ENCODE measurements around the gene LRRC38.

The LRRC38 gene

DNA sequence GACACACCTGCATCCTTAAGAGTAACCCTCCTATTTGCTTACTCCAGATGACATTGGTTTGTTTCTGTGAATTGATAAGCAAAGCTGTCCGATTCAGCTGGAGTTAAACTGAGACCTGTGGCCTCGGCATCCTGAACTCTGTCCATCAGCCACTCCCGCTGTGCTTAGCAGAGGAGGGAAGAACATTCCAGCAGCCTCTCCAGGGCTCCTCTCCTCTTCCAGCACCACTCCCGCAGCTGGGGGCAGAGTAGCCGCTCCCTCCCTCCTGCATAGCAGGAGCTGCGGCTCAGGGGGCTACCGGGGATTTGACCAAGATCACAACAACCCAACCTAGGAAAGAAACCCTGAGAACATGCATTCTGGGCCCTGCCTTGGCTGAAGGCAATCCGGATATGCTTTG lies 8.8 kb downstream of the LRRC38 start:
- Histone ChIP-seq H3K4me3 (ENCODE audit: low read depth, low read length, poor library complexity, severe bottlenecking) (no peak overlapping the region), H3K9ac (ENCODE audit: low read length) (no peak overlapping the region), H3K79me2 (ENCODE audit: insufficient read depth, low read length) (no peaks in the 10 kb centered on the region), H2AFZ (ENCODE audit: low read length) (no peak overlapping the region), H3K9me2 (ENCODE audit: low read depth, low read length) (no peaks in the 10 kb centered on the region), H3K4me2 (ENCODE audit: low read length) (no peak overlapping the region), H3K27ac (ENCODE audit: low read depth, low read length, poor library complexity, severe bottlenecking) (no peak overlapping the region), H3F3A (ENCODE audit: insufficient read depth, low read length) (no peaks in the 10 kb centered on the region), H3K27me3 (ENCODE audit: insufficient read depth, low read length) (no peaks in the 10 kb centered on the region), H3K36me3 (ENCODE audit: insufficient read depth, low read length) (no peaks in the 10 kb centered on the region), H3K9me3 (ENCODE audit: low read length) (no peaks in the 10 kb centered on the region), H3K4me1 (ENCODE audit: insufficient read depth, low read length, severe bottlenecking) (no peaks in the 10 kb centered on the region), H4K20me1 (ENCODE audit: insufficient read depth, low read length) (no peaks in the 10 kb centered on the region)
- TF ChIP-seq EZH2 (IDR thresholded peaks at IDR 0.05; ENCODE audit: borderline replicate concordance, low read length), result no peak
- TF ChIP-seq, protein P1, sequence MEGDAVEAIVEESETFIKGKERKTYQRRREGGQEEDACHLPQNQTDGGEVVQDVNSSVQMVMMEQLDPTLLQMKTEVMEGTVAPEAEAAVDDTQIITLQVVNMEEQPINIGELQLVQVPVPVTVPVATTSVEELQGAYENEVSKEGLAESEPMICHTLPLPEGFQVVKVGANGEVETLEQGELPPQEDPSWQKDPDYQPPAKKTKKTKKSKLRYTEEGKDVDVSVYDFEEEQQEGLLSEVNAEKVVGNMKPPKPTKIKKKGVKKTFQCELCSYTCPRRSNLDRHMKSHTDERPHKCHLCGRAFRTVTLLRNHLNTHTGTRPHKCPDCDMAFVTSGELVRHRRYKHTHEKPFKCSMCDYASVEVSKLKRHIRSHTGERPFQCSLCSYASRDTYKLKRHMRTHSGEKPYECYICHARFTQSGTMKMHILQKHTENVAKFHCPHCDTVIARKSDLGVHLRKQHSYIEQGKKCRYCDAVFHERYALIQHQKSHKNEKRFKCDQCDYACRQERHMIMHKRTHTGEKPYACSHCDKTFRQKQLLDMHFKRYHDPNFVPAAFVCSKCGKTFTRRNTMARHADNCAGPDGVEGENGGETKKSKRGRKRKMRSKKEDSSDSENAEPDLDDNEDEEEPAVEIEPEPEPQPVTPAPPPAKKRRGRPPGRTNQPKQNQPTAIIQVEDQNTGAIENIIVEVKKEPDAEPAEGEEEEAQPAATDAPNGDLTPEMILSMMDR (IDR thresholded peaks at IDR 0.05; ENCODE audit: low read length), result no peak

DNA sequence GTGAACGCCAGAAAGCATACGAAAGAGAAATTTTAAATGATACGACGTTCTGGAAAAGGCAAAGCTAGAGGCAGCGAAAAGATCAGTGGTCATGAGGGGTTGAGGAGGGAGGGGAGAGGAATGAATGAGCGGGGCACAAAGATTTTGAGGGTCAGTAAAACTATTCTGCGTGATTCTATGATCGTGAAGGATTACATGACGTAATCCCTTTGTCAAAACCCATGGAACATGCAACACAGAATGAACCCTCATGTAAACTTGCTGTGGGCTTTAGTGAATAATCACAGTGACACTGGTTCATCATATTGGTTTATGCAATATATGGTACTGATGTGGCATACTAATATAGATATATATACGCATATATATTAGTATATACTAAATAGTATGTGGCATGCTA lies 13.0 kb downstream of the LRRC38 start:
- no peak overlapping the region for H3K27ac ChIP-seq (ENCODE audit: low read depth, low read length, poor library complexity, severe bottlenecking)
- 0 out of 2 replicates have a peak, but pooled peaks cover 3% of the 10 kb centered on the region for H3K27me3 ChIP-seq (ENCODE audit: insufficient read depth, low read length)
- no peaks in the 10 kb centered on the region for H3K36me3 ChIP-seq (ENCODE audit: insufficient read depth, low read length)
- H4K20me1 ChIP-seq (ENCODE audit: insufficient read depth, low read length), result no peaks in the 10 kb centered on the region
- H3F3A ChIP-seq (ENCODE audit: insufficient read depth, low read length), result no peaks in the 10 kb centered on the region
- H3K4me3 ChIP-seq (ENCODE audit: low read depth, low read length, poor library complexity, severe bottlenecking), result no peak overlapping the region
- H3K4me1 ChIP-seq (ENCODE audit: insufficient read depth, low read length, severe bottlenecking), result no peaks in the 10 kb centered on the region
- no peaks in the 10 kb centered on the region for H3K9me3 ChIP-seq (ENCODE audit: low read length)
- TF ChIP-seq EZH2 (IDR thresholded peaks at IDR 0.05; ENCODE audit: borderline replicate concordance, low read length), result no peak
- TF ChIP-seq, protein P1 (IDR thresholded peaks at IDR 0.05; ENCODE audit: low read length), result no peak
- H3K4me2 ChIP-seq (ENCODE audit: low read length), result no peak overlapping the region
- no peak overlapping the region for H2AFZ ChIP-seq (ENCODE audit: low read length)
- H3K9me2 ChIP-seq (ENCODE audit: low read depth, low read length), result no peaks in the 10 kb centered on the region
- H3K9ac ChIP-seq (ENCODE audit: low read length), result no peak overlapping the region
- H3K79me2 ChIP-seq (ENCODE audit: insufficient read depth, low read length), result no peaks in the 10 kb centered on the region

DNA sequence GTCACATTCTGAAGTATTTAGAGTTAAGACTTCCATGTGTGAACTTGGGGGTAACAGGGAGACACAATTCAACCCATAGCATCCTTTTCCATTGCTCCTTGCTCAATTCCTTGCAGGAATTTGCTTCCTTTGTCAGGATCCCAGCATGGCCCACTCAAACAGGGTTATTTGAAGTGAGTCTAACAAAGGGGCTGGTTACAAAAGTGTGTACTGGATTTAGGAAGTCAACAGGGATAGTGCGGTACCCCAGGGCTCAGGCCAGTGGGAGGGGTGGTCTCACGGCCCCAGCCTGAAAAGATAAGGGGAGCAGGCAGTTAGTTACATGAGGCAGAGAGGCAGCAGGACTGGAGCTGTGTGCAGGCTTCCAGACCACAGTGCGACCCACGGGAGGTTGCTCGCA lies 14.4 kb downstream of the LRRC38 start:
- Histone ChIP-seq H3K9me3 (ENCODE audit: low read length) (no peaks in the 10 kb centered on the region), H3K4me3 (ENCODE audit: low read depth, low read length, poor library complexity, severe bottlenecking) (no peak overlapping the region), H2AFZ (ENCODE audit: low read length) (no peak overlapping the region), H3F3A (ENCODE audit: insufficient read depth, low read length) (no peaks in the 10 kb centered on the region), H3K4me2 (ENCODE audit: low read length) (no peak overlapping the region), H3K27me3 (ENCODE audit: insufficient read depth, low read length) (0 out of 2 replicates have a peak, but pooled peaks cover 3% of the 10 kb centered on the region), H4K20me1 (ENCODE audit: insufficient read depth, low read length) (no peaks in the 10 kb centered on the region), H3K27ac (ENCODE audit: low read depth, low read length, poor library complexity, severe bottlenecking) (no peak overlapping the region), H3K36me3 (ENCODE audit: insufficient read depth, low read length) (no peaks in the 10 kb centered on the region), H3K4me1 (ENCODE audit: insufficient read depth, low read length, severe bottlenecking) (no peaks in the 10 kb centered on the region), H3K9ac (ENCODE audit: low read length) (no peak overlapping the region), H3K79me2 (ENCODE audit: insufficient read depth, low read length) (no peaks in the 10 kb centered on the region), H3K9me2 (ENCODE audit: low read depth, low read length) (no peaks in the 10 kb centered on the region)
- TF ChIP-seq EZH2 (IDR thresholded peaks at IDR 0.05; ENCODE audit: borderline replicate concordance, low read length), result no peak
- TF ChIP-seq, protein P1 (IDR thresholded peaks at IDR 0.05; ENCODE audit: low read length), result no peak

All from OCI-LY1 (cell line).